ENCODE measurements around the gene SART3.
A peak's percentile ranks its signal among the peaks of the same experiment; 100 is the strongest.
"Not testable (repeated sequence)": the region's sequence is repeated elsewhere in the genome, so short reads cannot be mapped to it uniquely, and the experiment has no call there.

Gene SART3

GRCh38 chr12:108578813-108579212 is 17.8 kb upstream of the SART3 start:
- no peak for DNase-seq

GRCh38 chr12:108578264-108578663 is 17.3 kb upstream of the SART3 start:
- no peak for DNase-seq

GRCh38 chr12:108577458-108577857 is 16.5 kb upstream of the SART3 start:
- DNase-seq, result no peak

GRCh38 chr12:108576660-108577234 is 15.8 kb upstream of the SART3 start:
- no peak for DNase-seq

GRCh38 chr12:108575199-108575912 is 14.4 kb upstream of the SART3 start:
- DNase-seq, result no peak

- DNase-seq, result not testable (repeated sequence)
Measured at GRCh38 chr12:108574276-108574675, 13.3 kb upstream of the SART3 start.

- peak; percentile 88 for DNase-seq
Measured at GRCh38 chr12:108573317-108573716, 12.3 kb upstream of the SART3 start.

- DNase-seq, result peak; percentile 42
Measured at GRCh38 chr12:108572166-108572790, 11.3 kb upstream of the SART3 start.

GRCh38 chr12:108571609-108572165 is 10.7 kb upstream of the SART3 start:
- DNase-seq, result no peak

- DNase-seq, result peak; percentile 30
Measured at GRCh38 chr12:108570743-108571608, 10.0 kb upstream of the SART3 start.

GRCh38 chr12:108568338-108569154 is 7.6 kb upstream of the SART3 start:
- peak; percentile 93 for DNase-seq

GRCh38 chr12:108567406-108568337 is 6.7 kb upstream of the SART3 start:
- no peak for DNase-seq

- DNase-seq, result no peak
Measured at GRCh38 chr12:108566452-108566851, 5.5 kb upstream of the SART3 start.

- peak; percentile 70 for DNase-seq
Measured at GRCh38 chr12:108565976-108566375, 5.0 kb upstream of the SART3 start.

- DNase-seq, result no peak
Measured at GRCh38 chr12:108565146-108565545, 4.2 kb upstream of the SART3 start.

GRCh38 chr12:108564724-108565123 is 3.8 kb upstream of the SART3 start:
- no peak for DNase-seq

- DNase-seq, result no peak
Measured at GRCh38 chr12:108563804-108564151, 2.8 kb upstream of the SART3 start.

GRCh38 chr12:108563136-108563803 is 2.3 kb upstream of the SART3 start:
- DNase-seq, result peak; percentile 94

GRCh38 chr12:108562348-108563135 is 1.6 kb upstream of the SART3 start, which contains the start of gene ISCU:
Gene ISCU, plus strand, starts transcription at chr12:108562596. Its CDS starts 27 bp downstream, at chr12:108562623.
- peak; percentile 99 for DNase-seq

Data from activated CD4-positive, alpha-beta T cell treated with anti-CD3 and anti-CD28 coated beads, Interleukin-10, Interleukin-2, amounts not matched to agents 100 ng/mL and 50 ng/mL, durations not matched to agents 16 hours and 8 hours (primary cell).